ENCODE data around the gene TMEM86A.

- TF ChIP-seq CTCF (IDR thresholded peaks at IDR 0.05; ENCODE audit: control extremely low read depth in 1 of 3, insufficient read depth in 1 of 3, low read depth in 1 of 3, low read length in 3 of 3) (peak in 1 of 3 experiments; percentile 0; a peak in 1 of 4 replicates), EZH2 (IDR thresholded peaks at IDR 0.05; ENCODE audit: low read depth, low read length, severe bottlenecking) (no peak), ATF2 (IDR thresholded peaks at IDR 0.05; ENCODE audit: low read length) (no peak)
Measured at GRCh38 chr11:18726040-18726439, 27.5 kb downstream of the TMEM86A start, which contains the start of gene IGSF22.
